SK-N-SH treated with all-trans-retinoic acid at 6 μM for 48 hours (cell line): ENCODE measurements around the gene TTC5.

ENCODE experiments used
- ATAC-seq: fragments of 200-7000 bp; cut with Tn5 transposase; 3 replicates; pipeline ENCODE4 v1.9.1; 2020; ENCODE audit warnings: mild to moderate bottlenecking, moderate library complexity
- ARNTL ChIP-seq: fragments of 450-650 bp; formaldehyde crosslinking; IDR thresholded peaks from 2 replicates; pipeline ENCODE4 v1.5.0; 2020; ENCODE audit warnings: low read depth, mild to moderate bottlenecking, moderate library complexity, borderline replicate concordance
- BACH2 ChIP-seq: fragments of 250-450 bp; sonication (Bioruptor Pico); IDR thresholded peaks from 2 replicates; pipeline ENCODE4 v1.9.0; 2021; ENCODE audit warnings: mild to moderate bottlenecking, borderline replicate concordance
- CREB5 ChIP-seq: fragments of 250-450 bp; sonication (Bioruptor Pico); IDR thresholded peaks from 2 replicates; pipeline ENCODE4 v1.5.1; 2020; ENCODE audit warnings: low read depth, mild to moderate bottlenecking, moderate library complexity
- CSDC2 ChIP-seq: fragments of 250-450 bp; sonication (Bioruptor Pico); IDR thresholded peaks from 2 replicates; pipeline ENCODE4 v1.5.0; 2020; ENCODE audit warnings: mild to moderate bottlenecking, moderate library complexity
- ESRRG ChIP-seq: fragments of 250-450 bp; sonication (Bioruptor Pico); IDR thresholded peaks from 2 replicates; pipeline ENCODE4 v1.6.1; 2021; ENCODE audit warnings: mild to moderate bottlenecking
- GLIS3 ChIP-seq: fragments of 250-450 bp; sonication (Bioruptor Pico); IDR thresholded peaks from 2 replicates; pipeline ENCODE4 v1.5.0; 2020; ENCODE audit warnings: mild to moderate bottlenecking, moderate library complexity
- ISL1 ChIP-seq: fragments of 250-450 bp; sonication (Bioruptor Pico); IDR thresholded peaks from 2 replicates; pipeline ENCODE4 v2.1.2; 2022; ENCODE audit warnings: mild to moderate bottlenecking, moderate library complexity
- OSR1 ChIP-seq: fragments of 250-450 bp; sonication (Bioruptor Pico); IDR thresholded peaks from 2 replicates; pipeline ENCODE4 v1.8.0; 2022; ENCODE audit warnings: moderate library complexity, mild to moderate bottlenecking, inconsistent platforms
- PATZ1 ChIP-seq: fragments of 250-450 bp; sonication (Bioruptor Pico); IDR thresholded peaks from 2 replicates; pipeline ENCODE4 v1.8.0; 2020; ENCODE audit warnings: mild to moderate bottlenecking, moderate library complexity, borderline replicate concordance
- POU6F1 ChIP-seq: fragments of 250-450 bp; sonication (Bioruptor Pico); IDR thresholded peaks from 2 replicates; pipeline ENCODE4 v1.8.0; 2021; ENCODE audit warnings: low read depth, mild to moderate bottlenecking, moderate library complexity, borderline replicate concordance
- PPARA ChIP-seq: fragments of 250-450 bp; sonication (Bioruptor Pico); IDR thresholded peaks from 2 replicates; pipeline ENCODE4 v1.5.0; 2020; ENCODE audit warnings: mild to moderate bottlenecking, borderline replicate concordance
- RARB ChIP-seq: fragments of 250-450 bp; sonication (Bioruptor Pico); IDR thresholded peaks from 2 replicates; pipeline ENCODE4 v1.8.0; 2021; ENCODE audit warnings: mild to moderate bottlenecking, moderate library complexity
- TSHZ2 ChIP-seq: fragments of 250-450 bp; sonication (Bioruptor Pico); IDR thresholded peaks from 2 replicates; pipeline ENCODE4 v1.5.0; 2020; ENCODE audit warnings: mild to moderate bottlenecking, moderate library complexity
- ZC3H10 ChIP-seq: fragments of 250-450 bp; sonication (Bioruptor Pico); IDR thresholded peaks from 2 replicates; pipeline ENCODE4 v1.5.1; 2021; ENCODE audit warnings: mild to moderate bottlenecking, moderate library complexity
- ZFP3 ChIP-seq: fragments of 250-450 bp; sonication (Bioruptor Pico); IDR thresholded peaks from 2 replicates; pipeline ENCODE4 v1.5.0; 2020; ENCODE audit warnings: mild to moderate bottlenecking, moderate library complexity
- ZFP30 ChIP-seq: fragments of 450-650 bp; formaldehyde crosslinking; IDR thresholded peaks from 2 replicates; pipeline ENCODE4 v1.5.0; 2022; ENCODE audit warnings: mild to moderate bottlenecking, moderate library complexity
- ZNF565 ChIP-seq: fragments of 450-650 bp; formaldehyde crosslinking; conservative IDR thresholded peaks from 2 replicates; pipeline ENCODE4 v1.5.0; 2020; ENCODE audit warnings: low read depth, mild to moderate bottlenecking, moderate library complexity
- ZNF70 ChIP-seq: fragments of 450-650 bp; formaldehyde crosslinking; IDR thresholded peaks from 2 replicates; pipeline ENCODE4 v1.5.0; 2020; ENCODE audit warnings: mild to moderate bottlenecking, moderate library complexity
- ZNF8 ChIP-seq: fragments of 450-650 bp; formaldehyde crosslinking; IDR thresholded peaks from 2 replicates; pipeline ENCODE4 v1.5.0; 2020; ENCODE audit warnings: mild to moderate bottlenecking, moderate library complexity

TTC5 gene

GRCh38 chr14:20333494-20333841 lies 27.7 kb upstream of the TTC5 start:
- TF ChIP-seq ZFP3 (CRISPR knock-in tag), result no peak
- TF ChIP-seq ZC3H10 (CRISPR knock-in tag), result no peak
- no peak for TF ChIP-seq PPARA (CRISPR knock-in tag)
- ATAC-seq, result peak; percentile 34

- ATAC-seq, result peak; percentile 98
- TF ChIP-seq ZFP3 (CRISPR knock-in tag), result no peak
- TF ChIP-seq ZFP30 (CRISPR knock-in tag), result no peak
- TF ChIP-seq GLIS3 (CRISPR knock-in tag), result 0 out of 2 replicates have a peak, but pooled peaks have one; percentile 39
- no peak for TF ChIP-seq ISL1
- no peak for TF ChIP-seq TSHZ2 (CRISPR knock-in tag)
- TF ChIP-seq ARNTL, result no peak
- no peak for TF ChIP-seq CSDC2 (CRISPR knock-in tag)
- TF ChIP-seq ZNF565 (CRISPR knock-in tag), result no peak
These were observed 27.2 kb upstream of the TTC5 start, which contains the start of gene CCNB1IP1 for GRCh38 chr14:20332788-20333493. Gene CCNB1IP1 (minus strand): TSS chr14:20333279. CDS start chr14:20316523, 16,756 bp downstream.

GRCh38 chr14:20332431-20332787 lies 26.7 kb upstream of the TTC5 start:
- peak; percentile 55 for ATAC-seq
- no peak for TF ChIP-seq CSDC2 (CRISPR knock-in tag)
- no peak for TF ChIP-seq ESRRG (CRISPR knock-in tag)
- TF ChIP-seq ISL1, result no peak
- TF ChIP-seq PATZ1 (CRISPR knock-in tag), result no peak
- no peak for TF ChIP-seq ZNF70 (CRISPR knock-in tag)
- TF ChIP-seq ZC3H10 (CRISPR knock-in tag), result no peak
- TF ChIP-seq CREB5 (CRISPR knock-in tag), result no peak
- TF ChIP-seq GLIS3 (CRISPR knock-in tag), result no peak
- TF ChIP-seq ZFP3 (CRISPR knock-in tag), result no peak
- TF ChIP-seq BACH2 (CRISPR knock-in tag), result no peak
- no peak for TF ChIP-seq ZNF8 (CRISPR knock-in tag)
- no peak for TF ChIP-seq ZNF565 (CRISPR knock-in tag)

GRCh38 chr14:20331053-20331613 lies 25.4 kb upstream of the TTC5 start:
- TF ChIP-seq POU6F1 (CRISPR knock-in tag), result no peak
- no peak for TF ChIP-seq RARB (CRISPR knock-in tag)
- no peak for TF ChIP-seq PATZ1 (CRISPR knock-in tag)
- no peak for TF ChIP-seq ARNTL
- TF ChIP-seq BACH2 (CRISPR knock-in tag), result no peak
- TF ChIP-seq ISL1, result no peak
- no peak for TF ChIP-seq TSHZ2 (CRISPR knock-in tag)
- TF ChIP-seq PPARA (CRISPR knock-in tag), result no peak
- TF ChIP-seq ESRRG (CRISPR knock-in tag), result no peak
- no peak for TF ChIP-seq ZNF70 (CRISPR knock-in tag)
- TF ChIP-seq ZFP30 (CRISPR knock-in tag), result no peak
- no peak for TF ChIP-seq ZFP3 (CRISPR knock-in tag)
- TF ChIP-seq CSDC2 (CRISPR knock-in tag), result no peak
- no peak for TF ChIP-seq OSR1 (CRISPR knock-in tag)
- no peak for TF ChIP-seq CREB5 (CRISPR knock-in tag)
- ATAC-seq, result no peak
